Hematopoietic multipotent progenitor cell treated with erythropoietin and hydrocortisone succinate and interleukin-3 and kit ligand, for 8 days (in vitro differentiated cells): ENCODE results near the gene PPIP5K2.

ENCODE experiments used
- DNase-seq: peaks from one replicate; pipeline ENCODE4 v3.0.0-alpha.2; 2015

Gene PPIP5K2

GRCh38 chr5:103255691-103256090, 135.6 kb downstream of the PPIP5K2 start:
- DNase-seq: no peak

GRCh38 chr5:103256178-103256577, 136.1 kb downstream of the PPIP5K2 start:
- DNase-seq: no peak

GRCh38 chr5:103258368-103258956, 138.4 kb downstream of the PPIP5K2 start, which contains the start of gene MACIR:
MACIR (plus strand) TSS chr5:103258763; CDS start chr5:103275920, 17,157 bp downstream.
- DNase-seq: peak; percentile 97

DNA sequence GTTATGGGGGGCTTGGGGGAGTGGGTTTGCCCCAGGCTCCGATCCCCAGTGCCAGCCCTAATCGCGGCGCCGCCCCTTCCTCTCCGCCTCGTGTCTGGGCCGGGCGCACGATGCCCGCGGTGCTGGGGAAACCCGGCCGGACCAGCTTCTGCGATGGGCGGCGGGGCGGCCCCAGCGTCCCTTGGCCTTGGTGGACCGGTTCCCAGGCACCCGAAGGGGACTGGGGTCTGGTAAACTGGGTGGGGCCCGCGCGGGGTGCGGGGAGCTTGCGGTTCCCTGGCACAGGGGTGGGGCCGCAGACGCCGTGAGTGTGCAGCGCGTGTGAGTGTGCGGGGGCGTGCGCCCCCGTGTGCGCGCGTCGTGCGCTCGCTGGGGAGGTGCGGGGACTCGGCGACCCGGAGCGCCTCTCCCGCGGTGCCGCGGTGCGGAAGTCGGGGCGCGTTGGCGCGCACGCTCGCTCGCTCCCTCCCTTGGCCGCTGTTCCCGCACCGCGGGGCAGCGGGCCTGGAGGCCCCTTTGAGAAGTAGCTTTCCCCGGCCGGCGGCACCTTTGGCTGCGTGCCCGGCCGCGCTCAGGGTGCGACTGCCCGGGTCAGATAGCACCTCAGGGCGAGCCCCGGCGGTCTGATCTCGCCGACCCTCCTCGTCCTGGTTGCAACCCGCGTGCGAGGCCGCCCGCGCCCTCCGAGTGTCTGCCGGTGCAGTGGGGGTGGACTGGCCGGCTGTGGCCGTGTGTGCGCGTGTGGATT, 139.0 kb downstream of the PPIP5K2 start:
- peak; percentile 86 for DNase-seq

- DNase-seq: no peak
Measured at GRCh38 chr5:103259705-103260355, 139.7 kb downstream of the PPIP5K2 start.

DNA sequence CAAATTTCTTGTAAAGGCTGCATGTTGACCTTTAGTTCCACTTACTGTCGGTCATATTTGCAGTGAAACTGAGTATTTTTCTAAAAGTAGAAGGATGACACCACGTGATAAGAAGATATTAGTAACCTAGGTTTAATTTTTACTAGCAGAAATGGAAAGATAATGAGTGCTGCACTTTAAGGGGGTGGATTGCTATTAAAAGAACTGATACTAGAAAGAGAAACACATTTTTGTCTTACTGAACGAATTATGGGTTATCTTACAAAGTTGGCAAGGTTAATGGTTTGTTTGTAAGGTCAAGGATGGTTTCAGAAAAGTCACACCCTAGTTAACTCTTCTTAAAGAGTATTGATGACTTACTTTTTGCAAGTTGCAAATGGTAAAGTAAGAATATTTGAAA, 140.8 kb downstream of the PPIP5K2 start:
- DNase-seq: peak; percentile 34
